ENCODE results near the gene NUDT10.
"Not testable (repeated sequence)": the region's sequence is repeated elsewhere in the genome, so short reads cannot be mapped to it uniquely, and the experiment has no call there.

Gene NUDT10
- total RNA-seq = 0 to 0.37 (median 0.03) reads per million in 18 experiments

DNA sequence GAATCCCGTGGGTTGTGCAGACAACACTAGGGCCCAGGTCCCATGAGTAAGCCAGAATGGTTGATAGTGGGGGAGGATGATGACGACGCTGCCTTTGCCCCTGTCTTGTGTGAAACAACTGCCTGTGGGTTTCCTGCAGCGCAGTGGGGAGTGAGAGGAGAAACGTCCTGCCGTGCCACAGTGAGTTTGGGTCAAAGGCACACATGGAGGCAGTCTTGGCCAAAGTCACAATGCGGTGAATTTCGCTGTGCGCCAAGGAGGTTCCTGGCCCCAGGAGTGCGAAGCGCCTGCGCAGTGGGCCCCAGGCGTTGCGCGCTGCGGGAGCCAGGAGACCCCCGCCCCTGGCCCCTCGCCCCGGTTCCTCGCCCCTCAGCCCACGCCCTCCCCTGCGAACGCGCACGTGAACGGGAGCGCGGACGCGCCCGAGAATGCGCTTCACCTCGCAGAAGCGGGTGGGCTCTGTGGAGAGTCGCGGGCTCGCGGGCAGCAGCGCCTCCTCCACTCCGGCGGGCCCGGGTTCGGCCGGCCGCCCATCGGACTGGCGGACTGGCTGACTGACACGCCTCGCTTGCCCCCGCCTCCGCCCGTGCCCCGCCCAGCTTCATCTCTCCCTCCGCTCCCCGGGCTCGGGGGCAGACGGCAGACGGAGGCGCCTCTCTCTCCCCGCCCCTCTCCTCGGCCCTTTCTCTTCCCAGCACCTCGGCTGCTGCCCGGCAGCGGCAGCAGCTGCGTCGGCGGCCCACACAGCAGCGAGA lies at the start of gene NUDT10:
Gene NUDT10, plus strand, starts transcription at position 635 of the 755 bp plus-strand sequence. CDS start 144 bp downstream, outside the sequence.
- no peak for DNase-seq

GRCh38 chrX:51292421-51292820 lies 40.2 kb upstream of the NUDT10 start:
- no peak for DNase-seq

- DNase-seq = no peak
These were observed 36.5 kb upstream of the NUDT10 start for GRCh38 chrX:51296138-51296537.

DNA sequence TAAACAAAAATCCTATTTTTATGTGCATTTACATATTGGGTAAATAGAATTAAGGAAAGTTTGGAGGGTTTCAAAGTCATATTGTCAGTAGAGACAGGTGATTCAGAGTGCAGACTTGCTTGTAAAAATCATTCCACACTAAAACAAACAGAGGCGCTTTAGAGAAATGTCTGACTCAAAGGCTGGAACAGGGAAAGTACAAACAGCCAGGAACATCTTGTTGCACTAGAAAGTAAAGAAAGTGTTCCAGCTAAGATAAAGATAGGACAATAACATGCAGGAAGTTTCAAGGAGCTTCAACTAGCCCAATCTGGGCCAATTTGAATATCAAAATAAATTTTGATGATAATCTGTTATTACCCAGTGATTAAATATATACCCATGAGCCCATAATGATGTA lies 16.4 kb upstream of the NUDT10 start:
- DNase-seq = no peak

DNA sequence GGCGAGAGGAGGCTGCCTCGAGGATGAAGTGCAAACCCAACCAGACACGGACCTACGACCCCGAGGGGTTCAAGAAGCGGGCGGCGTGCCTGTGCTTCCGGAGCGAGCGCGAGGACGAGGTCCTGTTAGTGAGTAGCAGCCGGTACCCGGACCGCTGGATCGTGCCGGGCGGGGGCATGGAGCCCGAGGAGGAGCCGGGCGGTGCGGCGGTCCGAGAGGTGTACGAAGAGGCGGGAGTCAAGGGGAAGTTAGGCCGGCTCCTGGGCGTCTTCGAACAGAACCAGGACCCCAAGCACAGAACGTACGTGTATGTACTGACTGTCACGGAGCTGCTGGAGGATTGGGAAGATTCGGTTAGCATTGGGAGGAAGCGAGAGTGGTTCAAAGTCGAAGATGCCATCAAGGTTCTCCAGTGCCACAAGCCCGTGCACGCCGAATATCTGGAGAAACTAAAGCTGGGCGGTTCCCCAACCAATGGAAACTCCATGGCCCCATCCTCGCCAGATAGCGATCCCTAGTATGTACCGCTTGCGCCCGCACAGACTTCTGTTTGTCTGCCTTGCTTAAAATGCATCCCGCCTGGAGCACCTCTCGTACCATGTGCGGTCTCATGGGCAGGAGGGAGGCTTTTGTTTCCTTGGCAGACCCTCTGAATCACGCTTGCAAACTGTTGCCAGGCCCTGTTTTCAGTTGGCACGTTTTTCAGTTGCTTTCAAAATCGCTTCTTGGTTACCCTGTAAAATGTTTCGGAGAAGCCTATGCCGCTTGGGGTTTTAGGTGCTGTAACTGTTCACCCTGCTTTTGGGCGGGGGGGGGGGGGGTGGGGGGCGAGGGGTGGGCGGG lies 542 bp downstream of the NUDT10 start:
- not testable (repeated sequence) for DNase-seq

GRCh38 chrX:51334276-51334675 lies 1.7 kb downstream of the NUDT10 start:
- no peak for DNase-seq

GRCh38 chrX:51336584-51336983 lies 4.0 kb downstream of the NUDT10 start:
- peak; percentile 5 to 9 for DNase-seq

- no peak for DNase-seq
These were observed 28.6 kb downstream of the NUDT10 start for GRCh38 chrX:51361251-51361650.

DNA sequence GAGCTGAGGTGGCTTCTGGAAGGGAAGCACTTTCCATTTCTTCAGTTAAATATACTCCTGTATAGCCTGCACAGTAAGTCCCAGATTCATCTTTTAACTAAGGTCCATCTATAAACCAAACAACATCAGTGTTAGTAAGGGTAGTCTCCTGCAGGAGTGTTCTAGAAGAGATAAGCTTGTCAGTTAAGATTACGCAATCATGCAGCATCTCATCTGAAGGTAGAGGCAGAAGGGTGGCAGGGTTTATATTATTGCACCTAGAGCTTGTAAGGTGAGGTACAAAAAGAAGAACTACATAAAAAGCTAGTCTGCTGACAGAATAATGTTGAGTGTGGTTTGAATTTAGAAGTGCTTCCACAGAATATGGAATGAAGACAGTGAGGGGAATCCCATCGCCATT lies 44.0 kb downstream of the NUDT10 start:
- no peak for DNase-seq
